HCT116 (cell line): ENCODE data around the gene SETD2. TPM values are rescaled to one million over a fixed set of nuclear protein-coding genes. Genes with fewer than 3 reads are reported as not detected.
"Not testable (repeated sequence)": the region's sequence is repeated elsewhere in the genome, so short reads cannot be mapped to it uniquely, and the experiment has no call there.

ENCODE experiments used
- ATAC-seq: fragments of 200-7000 bp; cut with Tn5 transposase; 2 replicates; pipeline ENCODE4 v1.9.1; 2020; ENCODE audit warnings: mild to moderate bottlenecking, moderate library complexity
- BruUV-seq: library from RNA; stranded (reverse); fragments of 400-500 nt; replicated peaks from 2 replicates; lab custom pipeline; 2021; lab: Mats Ljungman, UMichigan
- CTCF ChIA-PET: fragments of 300-600 bp; sonication (Branson Sonifier 250); formaldehyde crosslinking; loops from one replicate; lab custom pipeline; 2021; ENCODE audit warnings: antibody characterized with exemption; lab: Charles Lee
- POLR2A ChIA-PET: fragments of 300-600, 350-600 bp; sonication (Branson Sonifier 250); formaldehyde crosslinking; loops from one replicate; lab custom pipeline; 2021; ENCODE audit warnings: antibody characterized with exemption; lab: Charles Lee
- RAD21 ChIA-PET, 2 experiments: fragments of 300-600 bp; sonication (Branson Sonifier 250); formaldehyde crosslinking; loops; one replicate each; lab custom pipeline; 2023; ENCODE audit warnings: low total read pairs in 2 of 2; ENCODE audit not compliant: uncharacterized antibody in 2 of 2, unreplicated experiment in 2 of 2, low non-redundant PET in 1 of 2; lab: Charles Lee
- DNase-seq: peaks from one replicate; pipeline ENCODE4 v3.0.0-alpha.2; 2010; ENCODE audit warnings: low read depth, low spot score
- H2AFZ ChIP-seq: fragments of 200-600 bp; shearing (Covaris generic), sonication (generic); 2 replicates; pipeline ENCODE4 v1.6.1; 2017; ENCODE audit warnings: low read depth, mixed run types, mixed read lengths, antibody characterized with exemption, low read length; ENCODE audit not compliant: poor library complexity, severe bottlenecking
- H3K27ac ChIP-seq: 2 replicates; pipeline ENCODE4 v1.5.1; 2012; ENCODE audit warnings: low read depth, low read length
- H3K27me3 ChIP-seq: fragments of 200-600 bp; sonication (generic); 2 replicates; pipeline ENCODE4 v1.6.1; 2016; ENCODE audit warnings: mixed run types, low read length, mixed read lengths; ENCODE audit not compliant: insufficient read depth
- H3K36me3 ChIP-seq, 2 experiments: fragments of 200-500 bp in 1 of 2; fragments of 200-600 bp in 1 of 2; sonication (Bioruptor generic) in 1 of 2; sonication (generic) in 1 of 2; 2 replicates each; pipeline versions ENCODE4 v1.5.1 to v1.6.1; 2014 to 2016; ENCODE audit warnings: low read length in 2 of 2, inconsistent platforms in 1 of 2, mixed read lengths in 1 of 2, mixed run types in 1 of 2; ENCODE audit not compliant: insufficient read depth in 2 of 2, control insufficient read depth in 1 of 2
- H3K4me1 ChIP-seq, 2 experiments: fragments of 200-600 bp in 1 of 2; sonication (generic) in 1 of 2; 2 replicates each; pipeline versions ENCODE4 v1.5.1 to v1.6.1; 2012 to 2017; ENCODE audit warnings: low read length in 2 of 2, inconsistent platforms in 1 of 2, mild to moderate bottlenecking in 1 of 2, mixed read lengths in 1 of 2, mixed run types in 1 of 2, moderate library complexity in 1 of 2; ENCODE audit not compliant: insufficient read depth in 2 of 2, control insufficient read depth in 1 of 2
- H3K4me2 ChIP-seq: fragments of 200-600 bp; sonication (generic); 2 replicates; pipeline ENCODE4 v1.6.1; 2017; ENCODE audit warnings: mixed run types, low read length, mixed read lengths
- H3K4me3 ChIP-seq, 2 experiments: fragments of 200-600 bp in 1 of 2; sonication (generic) in 1 of 2; replicated peaks in 1 of 2; 2 replicates each; pipeline ENCODE4 v1.5.1; 2011 to 2016; ENCODE audit warnings: low read length in 2 of 2, control low read depth in 1 of 2, low read depth in 1 of 2, mild to moderate bottlenecking in 1 of 2, mixed read lengths in 1 of 2, mixed run types in 1 of 2
- H3K79me2 ChIP-seq: fragments of 200-600 bp; sonication (generic); 2 replicates; pipeline ENCODE4 v1.6.1; 2017; ENCODE audit warnings: mild to moderate bottlenecking, mixed run types, low read length, moderate library complexity, mixed read lengths; ENCODE audit not compliant: insufficient read depth
- H3K9ac ChIP-seq: fragments of 200-600 bp; sonication (generic); 2 replicates; pipeline ENCODE4 v1.6.1; 2016; ENCODE audit warnings: low read length, mixed read lengths
- H3K9me2 ChIP-seq: fragments of 200-600 bp; sonication (generic), shearing (Covaris generic); 2 replicates; pipeline ENCODE4 v1.6.1; 2017; ENCODE audit warnings: mixed run types, mild to moderate bottlenecking, moderate library complexity; ENCODE audit not compliant: insufficient read depth
- H3K9me3 ChIP-seq, 2 experiments: fragments of 200-500 bp in 1 of 2; fragments of 200-600 bp in 1 of 2; sonication (Bioruptor generic) in 1 of 2; sonication (generic) in 1 of 2; 2 replicates each; pipeline ENCODE4 v1.6.1; 2014 to 2017; ENCODE audit warnings: low read length in 2 of 2, mixed read lengths in 2 of 2, inconsistent platforms in 1 of 2, low read depth in 1 of 2, mild to moderate bottlenecking in 1 of 2, mixed run types in 1 of 2, moderate library complexity in 1 of 2; ENCODE audit not compliant: control insufficient read depth in 1 of 2, insufficient read depth in 1 of 2
- H4K20me1 ChIP-seq: fragments of 200-600 bp; sonication (generic), shearing (Covaris generic); 2 replicates; pipeline ENCODE4 v1.6.1; 2017; ENCODE audit warnings: mixed run types, mild to moderate bottlenecking, moderate library complexity; ENCODE audit not compliant: insufficient read depth
- CBX3 ChIP-seq: IDR thresholded peaks from 2 replicates; pipeline ENCODE4 v1.6.1; 2012; ENCODE audit warnings: low read depth
- CTCF ChIP-seq, 3 experiments: fragments of 200-600 bp in 1 of 3; sonication (generic) in 1 of 3; IDR thresholded peaks in 2 of 3; conservative IDR thresholded peaks in 1 of 3; 2 replicates each; pipeline ENCODE4 v1.5.1; 2012 to 2017; ENCODE audit warnings: low read depth in 2 of 3, low read length in 2 of 3, antibody characterized with exemption in 1 of 3, borderline replicate concordance in 1 of 3, control low read depth in 1 of 3, mild to moderate bottlenecking in 1 of 3, mixed read lengths in 1 of 3, mixed run types in 1 of 3, moderate library complexity in 1 of 3; ENCODE audit not compliant: insufficient read depth in 1 of 3
- EGR1 ChIP-seq: IDR thresholded peaks from 2 replicates; pipeline ENCODE4 v1.6.1; 2012; ENCODE audit warnings: low read depth
- ELF1 ChIP-seq: IDR thresholded peaks from 2 replicates; pipeline ENCODE4 v1.6.1; 2012; ENCODE audit warnings: low read depth, borderline replicate concordance
- EZH2 ChIP-seq: fragments of 200-600 bp; sonication (generic); IDR thresholded peaks from 2 replicates; pipeline ENCODE4 v1.6.1; 2017; ENCODE audit warnings: antibody characterized with exemption, mixed run types
- EZH2phosphoT487 ChIP-seq: fragments of 200-600 bp; IDR thresholded peaks from 2 replicates; pipeline ENCODE4 v1.6.1; 2018; ENCODE audit warnings: antibody characterized with exemption, borderline replicate concordance
- JUND ChIP-seq: IDR thresholded peaks from 2 replicates; pipeline ENCODE4 v1.6.1; 2012
- MAX ChIP-seq: IDR thresholded peaks from 2 replicates; pipeline ENCODE4 v1.6.1; 2012
- POLR2A ChIP-seq: IDR thresholded peaks from 2 replicates; pipeline ENCODE4 v1.7.0; 2011; ENCODE audit warnings: borderline replicate concordance; ENCODE audit not compliant: insufficient read depth, insufficient read length; ENCODE audit errors: extremely low read depth
- RAD21 ChIP-seq: IDR thresholded peaks from 2 replicates; pipeline ENCODE4 v1.6.1; 2012; ENCODE audit warnings: low read depth, mild to moderate bottlenecking
- REST ChIP-seq: IDR thresholded peaks from 2 replicates; pipeline ENCODE4 v1.6.1; 2012; ENCODE audit warnings: low read depth
- SIN3A ChIP-seq: IDR thresholded peaks from 2 replicates; pipeline ENCODE4 v1.6.1; 2012; ENCODE audit warnings: low read depth
- SP1 ChIP-seq: IDR thresholded peaks from 2 replicates; pipeline ENCODE4 v1.6.1; 2012; ENCODE audit warnings: low read depth
- SRF ChIP-seq: IDR thresholded peaks from 2 replicates; pipeline ENCODE4 v1.6.1; 2012; ENCODE audit warnings: low read depth
- YY1 ChIP-seq: IDR thresholded peaks from 2 replicates; pipeline ENCODE4 v1.6.1; 2011; ENCODE audit warnings: low read length, low read depth, moderate library complexity, mild to moderate bottlenecking; ENCODE audit not compliant: insufficient replicate concordance; ENCODE audit errors: extremely low read depth
- ZFX ChIP-seq: fragments of 450-650 bp; IDR thresholded peaks from 2 replicates; pipeline ENCODE4 v1.6.1; 2017
- ZNF274 ChIP-seq: fragments of 200-500 bp; sonication (Bioruptor generic); IDR thresholded peaks from 2 replicates; pipeline ENCODE4 v1.6.1; 2014; ENCODE audit warnings: mild to moderate bottlenecking, low read depth, low read length, inconsistent platforms
- intact Hi-C: fragments of 100-400 bp; cut with micrococcal nuclease; formaldehyde crosslinking; loops from 2 replicates; pipeline ENCODE4 v1.10.0; 2022
- total RNA-seq: library from RNA; stranded (reverse); gene quantifications from one replicate; pipeline ENCODE4 v1.2.1, GENCODE V29; 2021; ENCODE audit not compliant: unreplicated experiment

Gene SETD2
- total RNA-seq, 1 experiment from 2014 or later: 33.0 TPM

GRCh38 chr3:47180011-47180410, 16.1 kb upstream of the SETD2 start:
- H3K4me3 ChIP-seq, H2AFZ ChIP-seq, ATAC-seq, CTCF ChIA-PET, H3K9me2 ChIP-seq, H3K9me3 ChIP-seq, H3K4me2 ChIP-seq, POLR2A ChIA-PET, H3K27ac ChIP-seq, H3K36me3 ChIP-seq, RAD21 ChIA-PET, H3K27me3 ChIP-seq, BruUV-seq, DNase-seq, intact Hi-C loops, H3K9ac ChIP-seq, H4K20me1 ChIP-seq, H3K4me1 ChIP-seq, H3K79me2 ChIP-seq: not testable (repeated sequence)

GRCh38 chr3:47176582-47176981, 12.7 kb upstream of the SETD2 start:
- H3K36me3 ChIP-seq: no peaks in the 10 kb centered on the region; a peak in 1 of 4 replicates
- no peaks in the 10 kb centered on the region for H3K27me3 ChIP-seq
- no peak overlapping the region for H3K4me2 ChIP-seq
- no peaks in the 10 kb centered on the region for H3K4me1 ChIP-seq
- H3K9me2 ChIP-seq: no peaks in the 10 kb centered on the region
- CTCF ChIA-PET: no interaction called here
- H2AFZ ChIP-seq: no peak overlapping the region
- RAD21 ChIA-PET: no interaction called here
- H3K4me3 ChIP-seq: no peak overlapping the region
- no peak for ATAC-seq
- TF ChIP-seq ZNF274 (no peak), CBX3 (no peak), SRF (no peak), YY1 (no peak), ELF1 (no peak), EZH2 (no peak), EGR1 (no peak), JUND (no peak), SP1 (no peak), SIN3A (no peak), REST (no peak), EZH2phosphoT487 (no peak), RAD21 (no peak), POLR2A (no peak), ZFX (no peak), CTCF (IDR thresholded peaks at IDR 0.05 in 2 of 3, conservative IDR thresholded peaks at IDR 0.05 in 1 of 3; ENCODE audit: borderline replicate concordance in 1 of 3, insufficient read depth in 1 of 3, low read depth in 2 of 3, low read length in 2 of 3) (no peak), MAX (no peak)
- no peak overlapping the region for H3K9ac ChIP-seq
- H3K79me2 ChIP-seq: no peaks in the 10 kb centered on the region
- BruUV-seq: no TSS peak
- no peak for DNase-seq
- intact Hi-C loops: no loop called here
- POLR2A ChIA-PET: no interaction called here
- no peak overlapping the region for H3K27ac ChIP-seq
- no peaks in the 10 kb centered on the region for H4K20me1 ChIP-seq
- H3K9me3 ChIP-seq: no peaks in the 10 kb centered on the region
